Epithelial cell of esophagus (primary cell): ENCODE results near the gene CDH2.
"Not testable (repeated sequence)": the region's sequence is repeated elsewhere in the genome, so short reads cannot be mapped to it uniquely, and the experiment has no call there.

Experiments used
- DNase-seq: peaks from one replicate; pipeline ENCODE4 v3.0.0; 2010; ENCODE audit warnings: low read depth
- H3K4me3 ChIP-seq: 2 replicates; pipeline ENCODE4 v1.5.1; 2011; ENCODE audit warnings: mild to moderate bottlenecking, low read length, control low read depth
- TF ChIP-seq, protein P1 (sequence below): IDR thresholded peaks from 2 replicates; pipeline ENCODE4 v1.5.1; 2011; ENCODE audit warnings: low read depth, mild to moderate bottlenecking, low read length, control low read depth, inconsistent platforms; ENCODE audit not compliant: insufficient read depth; ENCODE audit errors: missing control alignments

The CDH2 gene

DNA sequence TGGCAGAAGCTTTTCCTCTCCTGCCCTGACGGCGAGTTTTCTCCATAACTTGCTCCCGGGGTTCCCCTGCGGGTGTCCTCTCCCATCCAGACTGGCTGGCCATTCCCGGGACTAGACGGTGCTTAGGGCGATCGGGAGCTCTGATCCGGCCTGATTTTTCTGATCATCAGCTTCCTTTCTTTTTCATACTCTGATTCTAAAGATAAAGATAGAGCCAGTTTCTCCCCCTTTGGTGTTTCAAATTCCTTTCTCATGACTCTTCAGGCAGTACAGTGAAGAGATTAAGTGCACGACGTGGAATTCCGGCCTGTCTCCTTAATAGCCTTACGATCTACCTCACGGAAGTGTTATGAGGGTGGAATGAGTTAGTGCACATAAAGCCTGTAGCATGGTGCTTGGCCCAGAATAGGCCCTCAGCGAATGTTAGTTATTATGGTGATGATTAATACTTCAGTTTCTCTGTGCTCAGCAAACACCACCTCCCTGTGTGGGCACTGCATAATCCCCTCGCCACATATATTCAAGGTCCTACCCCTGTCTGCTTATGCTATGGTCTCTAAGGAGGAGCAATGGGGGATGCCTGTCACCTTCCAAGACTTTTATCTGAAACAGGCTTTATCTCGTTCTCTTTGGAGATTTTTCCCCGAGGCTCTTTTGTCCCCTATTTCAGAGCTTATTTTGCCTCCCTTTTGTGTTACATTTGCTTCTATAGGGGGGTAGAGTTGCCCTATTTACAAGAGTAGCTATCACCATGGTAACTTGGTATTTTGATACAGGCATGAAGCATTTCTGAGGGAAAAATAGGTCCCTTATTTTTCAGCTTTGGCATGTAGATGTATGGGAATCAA, 254.8 kb downstream of the CDH2 start:
- peak; percentile 80 for DNase-seq
- TF ChIP-seq, protein P1, sequence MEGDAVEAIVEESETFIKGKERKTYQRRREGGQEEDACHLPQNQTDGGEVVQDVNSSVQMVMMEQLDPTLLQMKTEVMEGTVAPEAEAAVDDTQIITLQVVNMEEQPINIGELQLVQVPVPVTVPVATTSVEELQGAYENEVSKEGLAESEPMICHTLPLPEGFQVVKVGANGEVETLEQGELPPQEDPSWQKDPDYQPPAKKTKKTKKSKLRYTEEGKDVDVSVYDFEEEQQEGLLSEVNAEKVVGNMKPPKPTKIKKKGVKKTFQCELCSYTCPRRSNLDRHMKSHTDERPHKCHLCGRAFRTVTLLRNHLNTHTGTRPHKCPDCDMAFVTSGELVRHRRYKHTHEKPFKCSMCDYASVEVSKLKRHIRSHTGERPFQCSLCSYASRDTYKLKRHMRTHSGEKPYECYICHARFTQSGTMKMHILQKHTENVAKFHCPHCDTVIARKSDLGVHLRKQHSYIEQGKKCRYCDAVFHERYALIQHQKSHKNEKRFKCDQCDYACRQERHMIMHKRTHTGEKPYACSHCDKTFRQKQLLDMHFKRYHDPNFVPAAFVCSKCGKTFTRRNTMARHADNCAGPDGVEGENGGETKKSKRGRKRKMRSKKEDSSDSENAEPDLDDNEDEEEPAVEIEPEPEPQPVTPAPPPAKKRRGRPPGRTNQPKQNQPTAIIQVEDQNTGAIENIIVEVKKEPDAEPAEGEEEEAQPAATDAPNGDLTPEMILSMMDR: no peak
- no peak overlapping the region for H3K4me3 ChIP-seq

DNA sequence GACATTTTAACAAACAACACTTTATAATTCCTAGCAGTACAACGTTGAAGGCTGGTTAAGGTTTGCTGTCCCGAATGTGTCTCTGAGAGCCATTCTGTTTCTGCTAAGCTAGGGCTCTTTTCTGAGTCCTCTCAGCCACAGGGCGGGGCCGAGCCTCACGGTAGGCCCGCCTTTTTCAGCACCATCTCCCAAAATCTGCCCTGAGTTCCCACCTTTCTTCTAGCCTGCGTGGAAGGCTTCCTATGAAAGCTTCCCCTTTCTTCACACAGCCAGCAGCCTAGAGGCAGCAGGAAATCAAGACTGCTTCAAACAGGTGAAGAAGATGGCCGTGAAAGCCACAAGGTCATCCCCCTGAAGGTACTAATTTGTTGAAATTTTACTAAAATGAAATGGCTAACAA, 255.5 kb downstream of the CDH2 start:
- TF ChIP-seq, protein P1: no peak
- no peak overlapping the region for H3K4me3 ChIP-seq
- DNase-seq: no peak

DNA sequence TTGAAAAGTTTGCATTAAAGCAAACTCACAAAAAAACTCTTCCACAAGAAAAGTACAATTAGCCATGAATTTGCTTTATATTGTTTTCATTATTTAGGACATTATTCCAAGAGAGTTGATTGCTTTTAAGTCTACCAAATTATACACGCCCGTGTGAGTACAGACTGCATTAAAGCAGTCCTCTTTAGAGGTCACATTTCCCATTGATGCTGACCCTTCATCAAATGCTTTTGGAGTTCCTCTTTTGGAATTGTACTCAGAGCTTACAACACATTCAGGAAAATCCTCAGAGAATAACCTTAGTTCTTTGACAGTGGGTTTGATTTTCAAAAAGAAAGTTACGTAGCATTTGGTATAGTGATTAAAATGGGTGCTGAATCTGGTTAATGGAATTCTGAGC, 256.1 kb downstream of the CDH2 start:
- no peak for DNase-seq
- no peak overlapping the region for H3K4me3 ChIP-seq
- TF ChIP-seq, protein P1: no peak

DNA sequence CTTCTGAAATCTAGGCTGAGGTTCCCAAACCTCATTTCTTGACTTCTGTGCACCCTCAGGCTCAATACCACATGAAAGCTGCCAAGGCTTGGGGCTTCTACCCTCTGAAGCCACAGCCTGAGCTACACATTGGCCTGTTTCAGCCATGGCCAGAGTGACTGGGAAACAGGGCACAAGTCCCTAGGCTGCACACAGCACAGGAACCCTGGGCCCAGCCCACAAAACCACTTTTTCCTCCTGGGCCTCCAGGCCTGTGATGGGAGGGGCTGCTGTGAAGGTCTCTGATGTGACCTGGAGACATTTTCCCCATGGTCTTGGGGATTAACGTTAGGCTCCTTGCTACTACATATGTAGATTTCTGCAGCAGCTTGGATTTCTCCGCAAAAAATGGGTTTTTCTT, 270.7 kb downstream of the CDH2 start:
- DNase-seq: not testable (repeated sequence)

DNA sequence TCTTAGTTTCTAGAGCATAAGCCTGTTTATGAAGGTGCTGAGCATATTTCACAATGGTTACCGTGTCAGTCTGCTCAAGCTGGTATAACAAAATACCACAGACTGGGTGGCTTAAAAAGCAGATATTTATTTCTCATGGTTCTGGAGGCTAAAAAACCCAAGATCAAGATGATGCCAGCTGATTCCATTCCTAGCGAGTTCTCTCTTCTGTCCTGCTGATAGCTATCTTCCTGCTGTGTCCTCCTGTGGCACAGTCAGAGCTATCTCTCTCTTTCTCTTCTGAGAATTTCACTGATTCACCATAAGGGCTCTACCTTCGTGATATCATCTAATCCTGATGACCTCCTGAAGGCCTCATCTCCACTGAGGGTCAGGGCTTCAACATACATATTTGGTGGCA, 273.0 kb downstream of the CDH2 start:
- TF ChIP-seq, protein P1: no peak
- DNase-seq: no peak
- no peak overlapping the region for H3K4me3 ChIP-seq

More for the DNA sequence above, 270.7 kb downstream of the CDH2 start:
- not testable (repeated sequence) for H3K4me3 ChIP-seq

DNA sequence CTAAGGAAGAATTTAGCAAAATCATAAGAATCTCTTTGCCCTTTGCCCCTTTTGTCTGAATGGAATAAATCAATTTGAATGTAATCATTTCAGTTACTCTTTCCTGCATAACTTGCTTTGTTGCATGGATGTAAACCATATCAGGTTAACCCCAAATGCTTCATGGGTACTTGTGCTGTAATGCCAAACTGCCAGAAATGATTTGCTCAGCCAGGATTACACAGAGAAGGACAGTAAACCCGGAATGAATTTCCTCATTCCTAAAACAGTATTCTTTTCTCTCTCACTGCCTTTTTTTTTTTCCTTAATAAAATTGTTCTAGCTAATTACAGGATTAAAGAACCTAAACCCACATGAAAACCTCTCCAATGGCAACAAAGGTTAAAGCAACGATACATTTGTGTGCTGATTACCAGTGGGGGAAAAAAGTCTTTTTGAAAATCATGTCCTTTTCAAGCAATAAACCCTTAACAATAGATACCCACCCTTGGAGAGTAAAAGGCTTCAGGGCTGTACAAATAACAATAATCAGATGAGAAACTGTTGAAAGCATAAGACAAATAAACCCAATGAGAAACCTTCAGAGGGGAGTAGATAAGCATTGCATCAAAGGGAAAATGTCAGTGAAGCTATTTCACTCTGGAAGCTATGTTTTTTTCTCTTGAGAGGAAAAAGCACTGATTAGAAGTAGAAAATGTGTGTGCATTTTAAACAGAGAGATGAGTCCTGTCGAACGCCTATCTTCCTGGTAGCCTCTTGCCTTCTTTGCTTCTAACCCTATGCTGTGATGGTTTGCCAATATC, 275.3 kb downstream of the CDH2 start:
- H3K4me3 ChIP-seq: no peak overlapping the region
- DNase-seq: no peak
- TF ChIP-seq, protein P1: no peak
